ENCODE results near the gene CACNA1F.

Gene CACNA1F

DNA sequence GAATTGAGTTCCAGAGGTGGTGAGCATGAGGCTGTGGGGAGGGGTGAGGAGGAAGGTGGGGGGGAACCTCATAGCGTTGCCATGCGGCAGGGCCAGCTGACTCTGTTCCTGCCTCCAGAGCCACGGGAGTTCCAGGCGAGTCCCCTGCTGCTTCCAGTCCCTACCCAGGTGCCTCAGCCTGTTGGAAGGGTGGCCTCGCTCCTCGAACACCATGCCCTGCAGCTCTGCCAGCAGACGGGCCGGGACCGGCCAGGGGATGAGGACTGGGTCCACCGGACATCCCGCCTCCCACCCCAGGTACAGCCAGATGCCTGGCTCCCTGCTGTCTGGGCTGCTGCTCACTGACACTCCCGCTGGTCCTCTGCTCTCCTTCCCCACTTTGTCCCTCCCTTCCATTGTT is 10.0 kb upstream of the CACNA1F start:
- H3K36me3 ChIP-seq (ENCODE audit: insufficient read depth, low read length): no peaks in the 10 kb centered on the region
- H3K9ac ChIP-seq (ENCODE audit: low read depth, low read length): no peak overlapping the region
- H3K27me3 ChIP-seq (ENCODE audit: control insufficient read depth, insufficient read depth, low read length): no peaks in the 10 kb centered on the region

DNA sequence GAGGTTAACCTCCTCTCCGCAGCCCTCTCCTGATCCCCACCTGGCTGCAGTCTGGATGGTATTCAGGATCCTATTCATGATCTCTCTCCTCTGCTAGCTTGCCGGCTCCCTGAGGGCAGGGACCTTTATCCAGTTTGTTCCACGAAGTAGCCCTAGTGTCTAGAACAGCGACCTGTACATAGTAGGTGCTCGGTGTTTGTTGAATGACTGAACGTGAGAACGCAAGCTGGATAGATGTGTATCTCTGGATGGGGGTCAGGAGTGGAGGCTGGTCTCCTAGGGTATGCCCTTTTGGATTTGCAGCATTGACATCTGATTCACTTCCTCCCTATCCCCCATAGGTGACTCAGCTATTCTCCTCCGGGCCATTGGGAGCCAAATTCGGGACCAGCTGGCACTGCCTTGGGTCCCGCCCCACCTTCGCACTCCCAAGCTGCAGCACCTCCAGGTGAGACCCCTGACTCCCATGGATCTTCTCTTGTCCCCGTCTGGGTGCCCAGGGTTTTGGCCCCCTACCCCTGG is 9.5 kb upstream of the CACNA1F start:
- Histone ChIP-seq H3K4me1 (ENCODE audit: control insufficient read depth, insufficient read depth, low read length) (no peaks in the 10 kb centered on the region), H3K9me3 (replicated peaks; ENCODE audit: low read length) (no peaks in the 10 kb centered on the region), H3K4me2 (ENCODE audit: low read length) (no peak overlapping the region), H3K36me3 (ENCODE audit: insufficient read depth, low read length) (no peaks in the 10 kb centered on the region), H3K4me3 (ENCODE audit: low read length) (no peak overlapping the region), H3K27me3 (ENCODE audit: control insufficient read depth, insufficient read depth, low read length) (no peaks in the 10 kb centered on the region), H3K9ac (ENCODE audit: low read depth, low read length) (no peak overlapping the region)

More for the DNA sequence above, 10.0 kb upstream of the CACNA1F start:
- Histone ChIP-seq H3K4me2 (ENCODE audit: low read length) (no peak overlapping the region), H3K4me1 (ENCODE audit: control insufficient read depth, insufficient read depth, low read length) (no peaks in the 10 kb centered on the region), H3K9me3 (replicated peaks; ENCODE audit: low read length) (no peaks in the 10 kb centered on the region), H3K4me3 (ENCODE audit: low read length) (no peak overlapping the region)

GRCh38 chrX:49238735-49239134 is 5.6 kb upstream of the CACNA1F start:
- H3K4me1 ChIP-seq (ENCODE audit: control insufficient read depth, insufficient read depth, low read length): no peaks in the 10 kb centered on the region
- H3K9me3 ChIP-seq (replicated peaks; ENCODE audit: low read length): no peaks in the 10 kb centered on the region
- no peak overlapping the region for H3K9ac ChIP-seq (ENCODE audit: low read depth, low read length)
- no peak overlapping the region for H3K4me3 ChIP-seq (ENCODE audit: low read length)
- no peaks in the 10 kb centered on the region for H3K27me3 ChIP-seq (ENCODE audit: control insufficient read depth, insufficient read depth, low read length)
- no peaks in the 10 kb centered on the region for H3K36me3 ChIP-seq (ENCODE audit: insufficient read depth, low read length)
- H3K4me2 ChIP-seq (ENCODE audit: low read length): no peak overlapping the region

- Histone ChIP-seq H3K9ac (ENCODE audit: low read depth, low read length) (no peak overlapping the region), H3K36me3 (ENCODE audit: insufficient read depth, low read length) (no peaks in the 10 kb centered on the region), H3K4me3 (ENCODE audit: low read length) (no peak overlapping the region), H3K4me2 (ENCODE audit: low read length) (no peak overlapping the region), H3K4me1 (ENCODE audit: control insufficient read depth, insufficient read depth, low read length) (no peaks in the 10 kb centered on the region), H3K9me3 (replicated peaks; ENCODE audit: low read length) (no peaks in the 10 kb centered on the region), H3K27me3 (ENCODE audit: control insufficient read depth, insufficient read depth, low read length) (no peaks in the 10 kb centered on the region)
Measured at GRCh38 chrX:49237060-49237459, 3.9 kb upstream of the CACNA1F start.

DNA sequence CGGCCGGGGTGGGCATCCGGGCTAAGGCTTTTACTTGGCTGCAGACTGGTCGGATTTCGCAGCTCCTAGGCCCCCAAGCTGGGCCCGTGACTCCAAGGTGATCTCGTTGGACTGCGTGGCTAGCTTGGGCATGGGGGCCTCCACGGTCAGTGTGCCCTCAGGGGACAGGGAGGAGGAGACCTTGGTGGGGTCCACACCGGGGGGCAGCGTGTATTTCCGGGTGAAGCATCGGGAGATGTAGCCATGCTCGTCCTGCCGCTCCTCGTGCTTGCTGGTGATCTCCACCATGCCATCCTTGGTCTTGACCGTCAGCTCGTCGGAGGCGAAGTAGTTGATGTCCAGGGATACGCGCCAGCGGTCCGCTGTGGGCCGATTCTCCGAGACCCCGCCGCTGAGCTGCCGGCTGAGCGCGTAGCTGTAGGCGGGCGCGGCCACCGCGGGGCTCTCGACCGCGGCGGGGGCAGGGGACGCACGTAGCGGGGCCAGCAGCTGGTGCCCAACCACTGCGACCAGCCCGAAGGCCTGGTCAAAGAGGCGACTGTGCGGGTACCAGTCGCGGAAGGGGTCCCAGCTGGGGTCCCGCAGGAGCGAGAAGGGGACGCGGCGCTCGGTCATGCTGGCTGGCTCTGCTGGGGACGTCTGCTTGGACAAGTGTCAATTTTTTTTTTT is 881 bp upstream of the CACNA1F start:
- Histone ChIP-seq H3K9me3 (replicated peaks; ENCODE audit: low read length) (no peaks in the 10 kb centered on the region), H3K4me3 (ENCODE audit: low read length) (no peak overlapping the region)

GRCh38 chrX:49232525-49232924 is 615 bp downstream of the CACNA1F start:
- Histone ChIP-seq H3K9me3 (replicated peaks; ENCODE audit: low read length) (no peaks in the 10 kb centered on the region), H3K36me3 (ENCODE audit: insufficient read depth, low read length) (no peaks in the 10 kb centered on the region), H3K9ac (ENCODE audit: low read depth, low read length) (no peak overlapping the region), H3K27me3 (ENCODE audit: control insufficient read depth, insufficient read depth, low read length) (no peaks in the 10 kb centered on the region), H3K4me3 (ENCODE audit: low read length) (no peak overlapping the region), H3K4me2 (ENCODE audit: low read length) (no peak overlapping the region), H3K4me1 (ENCODE audit: control insufficient read depth, insufficient read depth, low read length) (no peaks in the 10 kb centered on the region)

More for the DNA sequence above, 881 bp upstream of the CACNA1F start:
- Histone ChIP-seq H3K4me1 (ENCODE audit: control insufficient read depth, insufficient read depth, low read length) (no peaks in the 10 kb centered on the region), H3K4me2 (ENCODE audit: low read length) (no peak overlapping the region), H3K36me3 (ENCODE audit: insufficient read depth, low read length) (no peaks in the 10 kb centered on the region), H3K27me3 (ENCODE audit: control insufficient read depth, insufficient read depth, low read length) (no peaks in the 10 kb centered on the region), H3K9ac (ENCODE audit: low read depth, low read length) (no peak overlapping the region)

GRCh38 chrX:49231333-49232000 is 1.7 kb downstream of the CACNA1F start:
- Histone ChIP-seq H3K4me1 (ENCODE audit: control insufficient read depth, insufficient read depth, low read length) (no peaks in the 10 kb centered on the region), H3K4me3 (ENCODE audit: low read length) (no peak overlapping the region), H3K9ac (ENCODE audit: low read depth, low read length) (no peak overlapping the region), H3K4me2 (ENCODE audit: low read length) (no peak overlapping the region), H3K27me3 (ENCODE audit: control insufficient read depth, insufficient read depth, low read length) (no peaks in the 10 kb centered on the region), H3K36me3 (ENCODE audit: insufficient read depth, low read length) (no peaks in the 10 kb centered on the region), H3K9me3 (replicated peaks; ENCODE audit: low read length) (no peaks in the 10 kb centered on the region)

DNA sequence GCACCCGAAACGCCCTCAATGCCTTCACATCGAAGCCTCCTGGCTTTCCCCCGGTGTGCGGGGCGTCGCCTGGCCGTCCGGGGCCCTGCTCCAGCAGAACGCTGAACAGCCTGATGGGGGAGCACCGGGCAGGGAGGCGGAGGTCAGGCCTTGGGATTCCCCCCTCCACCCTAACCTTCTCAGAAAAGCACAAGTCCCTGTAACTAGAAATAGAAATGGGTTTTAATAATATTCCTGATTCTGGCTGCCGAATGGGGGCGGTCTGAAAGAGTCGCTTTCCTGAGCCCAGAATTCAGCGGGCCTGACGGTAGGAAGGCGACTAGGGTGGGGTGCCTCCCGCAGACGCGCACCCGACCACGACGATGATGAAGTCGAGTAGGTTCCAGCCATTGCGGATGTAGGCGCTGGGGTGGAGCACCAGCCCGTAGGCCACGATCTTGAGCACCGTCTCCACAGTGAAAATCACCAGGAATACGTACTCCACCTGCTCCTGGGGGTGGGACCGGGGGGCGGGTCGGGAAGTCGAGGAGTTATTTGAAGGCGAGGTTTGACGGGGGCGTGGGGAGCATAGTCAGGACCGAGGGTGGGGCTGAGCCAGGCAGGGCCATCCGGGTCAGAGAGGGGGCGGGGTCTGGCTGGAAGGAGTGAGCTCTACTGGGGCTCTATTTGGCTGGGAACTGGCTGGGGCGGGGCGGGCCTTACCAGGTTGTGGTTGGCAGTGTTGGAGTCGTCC is 2.5 kb downstream of the CACNA1F start:
- Histone ChIP-seq H3K9me3 (replicated peaks; ENCODE audit: low read length) (no peaks in the 10 kb centered on the region), H3K36me3 (ENCODE audit: insufficient read depth, low read length) (no peaks in the 10 kb centered on the region), H3K4me3 (ENCODE audit: low read length) (peak overlapping the region; percentile 14), H3K27me3 (ENCODE audit: control insufficient read depth, insufficient read depth, low read length) (peaks cover 1% of the 10 kb centered on the region), H3K4me1 (ENCODE audit: control insufficient read depth, insufficient read depth, low read length) (no peaks in the 10 kb centered on the region), H3K9ac (ENCODE audit: low read depth, low read length) (no peak overlapping the region), H3K4me2 (ENCODE audit: low read length) (peak overlapping the region; percentile 13)

GRCh38 chrX:49228185-49228584 is 5.0 kb downstream of the CACNA1F start:
- H3K27me3 ChIP-seq (ENCODE audit: control insufficient read depth, insufficient read depth, low read length): peaks cover 4% of the 10 kb centered on the region
- H3K9me3 ChIP-seq (replicated peaks; ENCODE audit: low read length): no peaks in the 10 kb centered on the region
- H3K4me3 ChIP-seq (ENCODE audit: low read length): no peak overlapping the region
- H3K9ac ChIP-seq (ENCODE audit: low read depth, low read length): no peak overlapping the region
- no peaks in the 10 kb centered on the region for H3K36me3 ChIP-seq (ENCODE audit: insufficient read depth, low read length)
- H3K4me1 ChIP-seq (ENCODE audit: control insufficient read depth, insufficient read depth, low read length): no peaks in the 10 kb centered on the region
- H3K4me2 ChIP-seq (ENCODE audit: low read length): no peak overlapping the region

DNA sequence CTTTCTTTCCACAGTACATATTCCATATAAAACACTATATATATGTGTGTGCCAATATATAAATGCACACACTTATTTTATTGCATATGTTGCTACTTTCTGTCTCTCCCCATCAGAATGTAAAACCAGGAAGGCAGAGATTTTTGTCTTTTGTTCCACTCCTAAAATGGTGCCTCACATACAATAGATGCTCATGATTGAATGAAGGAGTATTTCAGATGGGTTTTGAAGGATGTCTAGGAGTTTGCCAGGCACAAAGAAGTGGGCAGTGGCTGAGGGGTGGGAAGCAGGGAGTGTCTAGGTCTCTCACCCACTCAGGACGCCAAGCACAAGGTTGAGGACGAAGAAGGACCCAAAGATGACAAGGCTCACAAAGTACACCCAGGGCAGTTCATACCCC is 5.4 kb downstream of the CACNA1F start:
- H3K27me3 ChIP-seq (ENCODE audit: control insufficient read depth, insufficient read depth, low read length): peaks cover 4% of the 10 kb centered on the region
- H3K9me3 ChIP-seq (replicated peaks; ENCODE audit: low read length): no peaks in the 10 kb centered on the region
- H3K36me3 ChIP-seq (ENCODE audit: insufficient read depth, low read length): no peaks in the 10 kb centered on the region
- no peak overlapping the region for H3K4me2 ChIP-seq (ENCODE audit: low read length)
- no peak overlapping the region for H3K9ac ChIP-seq (ENCODE audit: low read depth, low read length)
- H3K4me3 ChIP-seq (ENCODE audit: low read length): no peak overlapping the region
- no peaks in the 10 kb centered on the region for H3K4me1 ChIP-seq (ENCODE audit: control insufficient read depth, insufficient read depth, low read length)

GRCh38 chrX:49226946-49227345 is 6.2 kb downstream of the CACNA1F start:
- Histone ChIP-seq H3K36me3 (ENCODE audit: insufficient read depth, low read length) (no peaks in the 10 kb centered on the region), H3K4me1 (ENCODE audit: control insufficient read depth, insufficient read depth, low read length) (no peaks in the 10 kb centered on the region), H3K4me2 (ENCODE audit: low read length) (no peak overlapping the region), H3K27me3 (ENCODE audit: control insufficient read depth, insufficient read depth, low read length) (peaks cover 4% of the 10 kb centered on the region), H3K4me3 (ENCODE audit: low read length) (no peak overlapping the region), H3K9me3 (replicated peaks; ENCODE audit: low read length) (no peaks in the 10 kb centered on the region), H3K9ac (ENCODE audit: low read depth, low read length) (no peak overlapping the region)

Measured in skeletal muscle satellite cell (primary cell).